WTC11 (cell line): ENCODE measurements around the gene TSPAN9. TPM values are rescaled to one million over a fixed set of nuclear protein-coding genes. Genes with fewer than 3 reads are reported as not detected.

ENCODE experiments used
- ATAC-seq: fragments of 200-7000 bp; cut with Tn5 transposase; 2 replicates; pipeline ENCODE4 v1.10.0; 2021; ENCODE audit warnings: mild to moderate bottlenecking, moderate library complexity
- CTCF ChIA-PET: fragments of 300-600 bp; sonication (Branson Sonifier 250); formaldehyde crosslinking; loops from one replicate; lab custom pipeline; 2021; ENCODE audit warnings: antibody characterized with exemption; lab: Charles Lee
- POLR2A ChIA-PET: fragments of 350-600 bp; sonication (Branson Sonifier 250); formaldehyde crosslinking; loops from one replicate; lab custom pipeline; 2021; ENCODE audit warnings: antibody characterized with exemption; lab: Charles Lee
- DNase-seq: peaks from one replicate; pipeline ENCODE4 v3.0.0; 2021; ENCODE audit warnings: low spot score
- H3K27ac Mint-ChIP-seq: 2 replicates; pipeline ENCODE4 v1.8.0; 2021; ENCODE audit warnings: mixed read lengths
- H3K27me3 Mint-ChIP-seq: 2 replicates; pipeline ENCODE4 v1.8.0; 2021; ENCODE audit warnings: low read depth, mild to moderate bottlenecking, moderate library complexity, mixed read lengths
- H3K36me3 Mint-ChIP-seq: 2 replicates; pipeline ENCODE4 v1.8.0; 2021; ENCODE audit warnings: mixed read lengths
- H3K4me1 Mint-ChIP-seq: 2 replicates; pipeline ENCODE4 v1.8.0; 2022; ENCODE audit warnings: mixed read lengths
- H3K4me3 Mint-ChIP-seq: 2 replicates; pipeline ENCODE4 v1.8.0; 2021; ENCODE audit warnings: mild to moderate bottlenecking, moderate library complexity, mixed read lengths
- H3K9me3 Mint-ChIP-seq: 2 replicates; pipeline ENCODE4 v1.8.0; 2021; ENCODE audit warnings: mixed read lengths
- CTCF ChIP-seq: fragments of 200-600 bp; IDR thresholded peaks from 2 replicates; pipeline ENCODE4 v1.8.0; 2022; ENCODE audit warnings: antibody characterized with exemption
- E2F4 ChIP-seq: sonication (generic); formaldehyde crosslinking; IDR thresholded peaks from 2 replicates; pipeline ENCODE4 v1.8.1; 2022; ENCODE audit warnings: low read depth, mild to moderate bottlenecking, moderate library complexity, missing genetic modification reagents, borderline replicate concordance
- EMX1 ChIP-seq: fragments of 250-450 bp; sonication (Bioruptor Pico); IDR thresholded peaks from 2 replicates; pipeline ENCODE4 v1.8.0; 2021; ENCODE audit warnings: mild to moderate bottlenecking
- FOXJ3 ChIP-seq: sonication (generic); formaldehyde crosslinking; IDR thresholded peaks from 2 replicates; pipeline ENCODE4 v1.9.0; 2021; ENCODE audit warnings: missing genetic modification reagents, mild to moderate bottlenecking, borderline replicate concordance
- HMGA2 ChIP-seq: fragments of 250-450 bp; sonication (Bioruptor Pico); IDR thresholded peaks from 2 replicates; pipeline ENCODE4 v1.4.0; 2021; ENCODE audit warnings: mild to moderate bottlenecking, moderate library complexity
- MAX ChIP-seq: sonication (generic); formaldehyde crosslinking; IDR thresholded peaks from 2 replicates; pipeline ENCODE4 v1.8.0; 2022; ENCODE audit warnings: mild to moderate bottlenecking, missing genetic modification reagents
- NR3C1 ChIP-seq: sonication (generic); formaldehyde crosslinking; conservative IDR thresholded peaks from 2 replicates; pipeline ENCODE4 v1.8.1; 2023; ENCODE audit warnings: low read depth, mild to moderate bottlenecking, missing genetic modification reagents
- PRRX2 ChIP-seq: fragments of 250-450 bp; sonication (Bioruptor Pico); IDR thresholded peaks from 2 replicates; pipeline ENCODE4 v1.8.0; 2021; ENCODE audit warnings: mild to moderate bottlenecking
- SMAD4 ChIP-seq: sonication (generic); formaldehyde crosslinking; IDR thresholded peaks from 2 replicates; pipeline ENCODE4 v1.8.0; 2022; ENCODE audit warnings: mild to moderate bottlenecking, missing genetic modification reagents
- STAT6 ChIP-seq: sonication (generic); formaldehyde crosslinking; conservative IDR thresholded peaks from 2 replicates; pipeline ENCODE4 v1.8.1; 2023; ENCODE audit warnings: mild to moderate bottlenecking, low read depth, missing genetic modification reagents, moderate library complexity
- TCF7 ChIP-seq: sonication (generic); formaldehyde crosslinking; IDR thresholded peaks from 2 replicates; pipeline ENCODE4 v1.8.0; 2022; ENCODE audit warnings: mild to moderate bottlenecking, low read depth, missing genetic modification reagents, moderate library complexity
- ZNF121 ChIP-seq: sonication (generic); formaldehyde crosslinking; IDR thresholded peaks from 2 replicates; pipeline ENCODE4 v1.8.0; 2023; ENCODE audit warnings: missing genetic modification reagents
- ZNF281 ChIP-seq: sonication (generic); formaldehyde crosslinking; IDR thresholded peaks from 2 replicates; pipeline ENCODE4 v1.8.0; 2023; ENCODE audit warnings: mild to moderate bottlenecking, missing genetic modification reagents
- ZNF423 ChIP-seq: fragments of 250-450 bp; sonication (Bioruptor Pico); IDR thresholded peaks from 2 replicates; pipeline ENCODE4 v2.1.2; 2022; ENCODE audit warnings: mild to moderate bottlenecking, moderate library complexity
- ZNF425 ChIP-seq: fragments of 250-450 bp; sonication (Bioruptor Pico); conservative IDR thresholded peaks from 2 replicates; pipeline ENCODE4 v1.9.0; 2021; ENCODE audit warnings: mild to moderate bottlenecking
- total RNA-seq: library from RNA; stranded (reverse); gene quantifications from 3 replicates; pipeline ENCODE4 v1.2.3, GENCODE V29; 2021

TSPAN9 gene
- total RNA-seq, 1 experiment from 2014 or later: 27.6 TPM

- TF ChIP-seq TCF7 (CRISPR knock-in tag) (no peak), ZNF281 (no peak), HMGA2 (CRISPR knock-in tag) (no peak)
These were observed 234.4 kb downstream of the TSPAN9 start (continued) for GRCh38 chr12:3311491-3312103.

GRCh38 chr12:3313066-3313465 lies 235.9 kb downstream of the TSPAN9 start:
- POLR2A ChIA-PET: interaction anchor here (0.6 kb wide), 1 partner anchor 138 kb away, joined by 6 read pairs; no protein-coding TSS in a partner anchor
- ATAC-seq: no peak
- Mint-ChIP-seq H3K9me3 (no peaks in the 10 kb centered on the region), H3K36me3 (no peaks in the 10 kb centered on the region), H3K4me1 (peaks cover 8% of the 10 kb centered on the region)
- no peak for DNase-seq
- TF ChIP-seq STAT6 (CRISPR knock-in tag) (no peak), FOXJ3 (CRISPR knock-in tag) (no peak), MAX (CRISPR knock-in tag) (no peak)
- TF ChIP-seq, all 79 proteins: peak for 0
- Mint-ChIP-seq H3K27ac (no peak overlapping the region), H3K4me3 (no peak overlapping the region), H3K27me3 (no peaks in the 10 kb centered on the region)
- CTCF ChIA-PET: interaction anchor here (0.6 to 6.1 kb wide), 29 partner anchors 9 to 491 kb away, joined by 3 to 114 read pairs (median 5); partner anchors contain the start of gene PRMT8

GRCh38 chr12:3313675-3314663 lies 236.8 kb downstream of the TSPAN9 start:
- Mint-ChIP-seq H3K4me1 (peaks cover 8% of the 10 kb centered on the region), H3K9me3 (no peaks in the 10 kb centered on the region), H3K4me3 (no peak overlapping the region), H3K27ac (no peak overlapping the region), H3K27me3 (no peaks in the 10 kb centered on the region), H3K36me3 (no peaks in the 10 kb centered on the region)
- TF ChIP-seq CTCF: peak; percentile 22; the same call in 1 of the 2 replicates
- no peak for TF ChIP-seq NR3C1
- ATAC-seq (peak; percentile 90), DNase-seq (peak; percentile 62)
- POLR2A ChIA-PET: interaction anchor here (0.6 to 1.1 kb wide), 2 partner anchors 137 to 177 kb away, joined by 3 to 6 read pairs; no protein-coding TSS in a partner anchor
- CTCF ChIA-PET: interaction anchor here (0.5 to 6.1 kb wide), 44 partner anchors 8 to 490 kb away, joined by 3 to 114 read pairs (median 4); partner anchors contain the start of genes CRACR2A and PRMT8

- no peak for ATAC-seq
- TF ChIP-seq SMAD4 (CRISPR knock-in tag) (no peak), PRRX2 (CRISPR knock-in tag) (no peak), ZNF425 (CRISPR knock-in tag) (no peak), EMX1 (CRISPR knock-in tag) (no peak), ZNF423 (CRISPR knock-in tag) (no peak), E2F4 (CRISPR knock-in tag) (no peak), ZNF121 (CRISPR knock-in tag) (no peak)
These were observed 238.1 kb downstream of the TSPAN9 start for GRCh38 chr12:3315201-3315661.

More at GRCh38 chr12:3315201-3315661, 238.1 kb downstream of the TSPAN9 start:
- CTCF ChIA-PET: interaction anchor here (0.8 to 6.1 kb wide), 12 partner anchors 10 to 489 kb away, joined by 3 to 114 read pairs (median 9); partner anchors contain the start of gene CRACR2A
- Mint-ChIP-seq H3K4me3 (no peak overlapping the region), H3K27me3 (no peaks in the 10 kb centered on the region), H3K9me3 (no peaks in the 10 kb centered on the region), H3K36me3 (no peaks in the 10 kb centered on the region), H3K27ac (no peak overlapping the region; the same call in 1 of the 2 replicates), H3K4me1 (peaks cover 8% of the 10 kb centered on the region)
- POLR2A ChIA-PET: no interaction called here
- DNase-seq: no peak
